Loucy (cell line): Measurements from ENCODE around the gene TBC1D8.

Source experiments
- H2AFZ ChIP-seq: fragments of 200-600 bp; sonication (generic); 2 replicates; pipeline ENCODE4 v1.6.0; 2016; ENCODE audit warnings: antibody characterized with exemption, mild to moderate bottlenecking, low read length, moderate library complexity
- H3F3A ChIP-seq: fragments of 200-600 bp; 2 replicates; pipeline ENCODE4 v1.6.0; 2016; ENCODE audit warnings: antibody characterized with exemption, low read depth, mild to moderate bottlenecking
- H3K27me3 ChIP-seq: fragments of 200-600 bp; sonication (generic); 2 replicates; pipeline ENCODE4 v1.6.1; 2014; ENCODE audit warnings: low read length, mild to moderate bottlenecking; ENCODE audit not compliant: insufficient read depth, poor library complexity, severe bottlenecking
- H3K36me3 ChIP-seq: fragments of 200-600 bp; sonication (generic); 2 replicates; pipeline ENCODE4 v1.6.1; 2016; ENCODE audit warnings: low read length; ENCODE audit not compliant: insufficient read depth
- H3K4me1 ChIP-seq: fragments of 200-600 bp; sonication (generic); 2 replicates; pipeline ENCODE4 v1.5.1; 2014; ENCODE audit warnings: low read length, mild to moderate bottlenecking; ENCODE audit not compliant: insufficient read depth, poor library complexity, severe bottlenecking
- H3K4me2 ChIP-seq: fragments of 200-600 bp; sonication (generic); 2 replicates; pipeline ENCODE4 v1.6.0; 2014; ENCODE audit warnings: antibody characterized with exemption, low read length, low read depth, mild to moderate bottlenecking; ENCODE audit not compliant: poor library complexity, severe bottlenecking
- H3K4me3 ChIP-seq: fragments of 200-600 bp; sonication (generic); 2 replicates; pipeline ENCODE4 v1.5.1; 2014; ENCODE audit warnings: low read length, mild to moderate bottlenecking, mixed read lengths; ENCODE audit not compliant: poor library complexity, severe bottlenecking
- H3K79me2 ChIP-seq: fragments of 200-600 bp; sonication (generic); 2 replicates; pipeline ENCODE4 v1.6.1; 2014; ENCODE audit warnings: low read length; ENCODE audit not compliant: insufficient read depth
- H3K9ac ChIP-seq: fragments of 200-600 bp; sonication (generic); 2 replicates; pipeline ENCODE4 v1.6.0; 2014; ENCODE audit warnings: mild to moderate bottlenecking, low read depth, low read length, moderate library complexity; ENCODE audit not compliant: poor library complexity, severe bottlenecking
- H3K9me2 ChIP-seq: fragments of 200-600 bp; sonication (generic); replicated peaks from 2 replicates; pipeline ENCODE4 v1.6.1; 2016; ENCODE audit warnings: low read depth, low read length, mixed read lengths
- H3K9me3 ChIP-seq: fragments of 200-600 bp; sonication (generic); 2 replicates; pipeline ENCODE4 v1.6.1; 2014; ENCODE audit warnings: mild to moderate bottlenecking, antibody characterized with exemption, low read length, low read depth; ENCODE audit not compliant: insufficient read depth
- H4K20me1 ChIP-seq: fragments of 200-600 bp; sonication (generic); 2 replicates; pipeline ENCODE4 v1.6.0; 2014; ENCODE audit warnings: antibody characterized with exemption, low read length, mild to moderate bottlenecking; ENCODE audit not compliant: insufficient read depth, poor library complexity, severe bottlenecking
- EZH2phosphoT487 ChIP-seq: fragments of 200-600 bp; IDR thresholded peaks from 2 replicates; pipeline ENCODE4 v1.6.1; 2018; ENCODE audit warnings: antibody characterized with exemption, mild to moderate bottlenecking, moderate library complexity, borderline replicate concordance
- TF ChIP-seq, protein P1 (sequence below): fragments of 200-600 bp; sonication (generic); conservative IDR thresholded peaks from 2 replicates; pipeline ENCODE4 v1.5.1; 2014; ENCODE audit warnings: mild to moderate bottlenecking, antibody characterized with exemption, low read length

TBC1D8 gene

DNA sequence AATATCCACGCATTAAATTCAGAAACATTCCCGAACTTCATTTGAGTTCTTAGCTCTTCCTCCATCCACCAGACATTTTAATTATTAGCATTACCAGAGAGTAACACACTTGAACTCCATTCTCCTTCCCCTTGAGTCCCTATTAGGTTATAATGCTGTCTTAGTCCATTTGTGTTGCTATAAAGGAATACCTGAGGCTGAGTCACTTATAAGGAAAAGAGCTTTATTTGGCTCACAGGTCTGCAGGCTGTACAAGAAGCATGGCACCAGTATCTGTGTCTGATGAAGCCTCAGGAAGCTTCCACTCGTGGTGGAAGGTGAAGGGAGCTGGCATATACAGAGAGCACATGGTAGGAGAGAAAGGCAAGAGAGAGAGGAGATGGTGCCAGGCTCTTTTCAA lies 25.4 kb downstream of the TBC1D8 start:
- Histone ChIP-seq H2AFZ (no peak overlapping the region), H3K4me3 (no peak overlapping the region), H3K79me2 (no peaks in the 10 kb centered on the region), H4K20me1 (no peaks in the 10 kb centered on the region), H3F3A (no peaks in the 10 kb centered on the region), H3K4me1 (peaks cover 7% of the 10 kb centered on the region), H3K9ac (no peak overlapping the region), H3K9me2 (no peaks in the 10 kb centered on the region), H3K36me3 (no peaks in the 10 kb centered on the region), H3K9me3 (no peaks in the 10 kb centered on the region), H3K4me2 (no peak overlapping the region), H3K27me3 (no peaks in the 10 kb centered on the region)
- TF ChIP-seq EZH2phosphoT487, result no peak
- TF ChIP-seq, protein P1, sequence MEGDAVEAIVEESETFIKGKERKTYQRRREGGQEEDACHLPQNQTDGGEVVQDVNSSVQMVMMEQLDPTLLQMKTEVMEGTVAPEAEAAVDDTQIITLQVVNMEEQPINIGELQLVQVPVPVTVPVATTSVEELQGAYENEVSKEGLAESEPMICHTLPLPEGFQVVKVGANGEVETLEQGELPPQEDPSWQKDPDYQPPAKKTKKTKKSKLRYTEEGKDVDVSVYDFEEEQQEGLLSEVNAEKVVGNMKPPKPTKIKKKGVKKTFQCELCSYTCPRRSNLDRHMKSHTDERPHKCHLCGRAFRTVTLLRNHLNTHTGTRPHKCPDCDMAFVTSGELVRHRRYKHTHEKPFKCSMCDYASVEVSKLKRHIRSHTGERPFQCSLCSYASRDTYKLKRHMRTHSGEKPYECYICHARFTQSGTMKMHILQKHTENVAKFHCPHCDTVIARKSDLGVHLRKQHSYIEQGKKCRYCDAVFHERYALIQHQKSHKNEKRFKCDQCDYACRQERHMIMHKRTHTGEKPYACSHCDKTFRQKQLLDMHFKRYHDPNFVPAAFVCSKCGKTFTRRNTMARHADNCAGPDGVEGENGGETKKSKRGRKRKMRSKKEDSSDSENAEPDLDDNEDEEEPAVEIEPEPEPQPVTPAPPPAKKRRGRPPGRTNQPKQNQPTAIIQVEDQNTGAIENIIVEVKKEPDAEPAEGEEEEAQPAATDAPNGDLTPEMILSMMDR, result no peak

DNA sequence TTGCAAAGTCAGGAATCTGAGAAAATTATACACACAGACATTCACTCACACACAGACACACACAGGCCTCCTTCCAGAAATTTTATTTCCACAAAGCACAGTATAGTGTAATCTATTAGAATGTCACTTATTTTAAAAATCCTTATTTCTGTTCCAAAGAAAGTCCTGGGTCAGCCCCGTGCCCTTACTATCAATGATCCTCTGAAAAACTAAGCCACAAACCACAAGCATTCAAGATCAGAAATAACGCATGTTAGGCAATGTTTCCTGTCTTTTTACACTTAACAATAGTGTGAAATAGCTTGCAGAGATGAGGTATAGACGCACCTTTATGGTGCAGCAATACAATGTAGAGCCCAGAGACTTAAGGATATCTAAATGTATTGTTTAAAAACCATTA lies 25.8 kb downstream of the TBC1D8 start:
- no peak overlapping the region for H2AFZ ChIP-seq
- no peak overlapping the region for H3K4me3 ChIP-seq
- H3K9me2 ChIP-seq, result no peaks in the 10 kb centered on the region
- H3K79me2 ChIP-seq, result no peaks in the 10 kb centered on the region
- TF ChIP-seq, protein P1, result no peak
- no peak for TF ChIP-seq EZH2phosphoT487
- no peaks in the 10 kb centered on the region for H3F3A ChIP-seq
- no peak overlapping the region for H3K9ac ChIP-seq
- no peak overlapping the region for H3K4me2 ChIP-seq
- H3K36me3 ChIP-seq, result no peaks in the 10 kb centered on the region
- peaks cover 7% of the 10 kb centered on the region for H3K4me1 ChIP-seq
- H3K27me3 ChIP-seq, result no peaks in the 10 kb centered on the region
- H3K9me3 ChIP-seq, result no peaks in the 10 kb centered on the region
- H4K20me1 ChIP-seq, result no peaks in the 10 kb centered on the region

DNA sequence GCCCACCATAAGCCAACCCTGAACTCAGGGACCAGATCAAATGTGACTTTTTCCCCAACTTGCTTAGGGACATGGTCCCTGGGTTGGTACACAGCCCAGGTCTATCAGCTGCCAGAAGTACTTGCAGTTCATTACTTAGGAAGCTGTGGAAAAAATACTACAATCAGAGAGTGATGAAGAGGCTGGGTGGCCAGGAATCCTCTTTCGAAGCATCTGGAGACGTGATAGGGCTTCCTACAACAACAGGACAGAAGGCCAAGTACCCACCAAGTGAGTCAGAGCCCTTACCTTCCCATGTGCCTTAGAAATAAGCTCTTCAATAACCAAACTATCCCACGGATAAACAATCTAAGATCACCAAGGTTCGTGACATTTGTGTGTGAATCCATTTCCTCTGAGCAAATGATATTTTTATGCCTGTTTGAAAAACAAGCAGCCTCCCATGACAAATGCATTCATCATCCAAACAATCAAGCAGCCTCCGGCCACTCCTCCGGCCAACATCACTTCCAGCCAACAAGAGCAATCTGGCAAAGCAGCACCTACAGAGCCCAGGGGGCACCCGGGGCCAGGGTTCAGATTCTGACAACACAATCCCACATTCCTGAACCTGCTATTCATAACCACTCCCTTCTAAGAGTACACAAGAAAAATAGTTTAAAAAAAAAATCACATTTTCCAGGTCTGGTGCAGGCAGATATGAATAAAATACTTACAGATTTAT lies 26.4 kb downstream of the TBC1D8 start:
- Histone ChIP-seq H3K9me3 (no peaks in the 10 kb centered on the region), H3K79me2 (no peaks in the 10 kb centered on the region), H3K4me3 (no peak overlapping the region), H3K4me2 (no peak overlapping the region), H3F3A (no peaks in the 10 kb centered on the region), H2AFZ (no peak overlapping the region), H3K9ac (no peak overlapping the region), H4K20me1 (no peaks in the 10 kb centered on the region), H3K4me1 (peaks cover 7% of the 10 kb centered on the region), H3K27me3 (no peaks in the 10 kb centered on the region), H3K9me2 (no peaks in the 10 kb centered on the region), H3K36me3 (no peaks in the 10 kb centered on the region)
- no peak for TF ChIP-seq EZH2phosphoT487
- TF ChIP-seq, protein P1, result no peak
